HG03064 (cell line): Measurements from ENCODE around the gene DDRGK1.
A peak's percentile ranks its signal among the peaks of the same experiment; 100 is the strongest.
"Not testable (repeated sequence)": the region's sequence is repeated elsewhere in the genome, so short reads cannot be mapped to it uniquely, and the experiment has no call there.

ENCODE experiments used
- ATAC-seq: cut with Tn5 transposase; IDR thresholded peaks from one replicate; pipeline ENCODE4 v1.9.1; 2021; ENCODE audit warnings: low read depth; ENCODE audit not compliant: unreplicated experiment

DDRGK1 gene

GRCh38 chr20:3221398-3222226 lies 17.1 kb upstream of the DDRGK1 start:
- no peak for ATAC-seq

DNA sequence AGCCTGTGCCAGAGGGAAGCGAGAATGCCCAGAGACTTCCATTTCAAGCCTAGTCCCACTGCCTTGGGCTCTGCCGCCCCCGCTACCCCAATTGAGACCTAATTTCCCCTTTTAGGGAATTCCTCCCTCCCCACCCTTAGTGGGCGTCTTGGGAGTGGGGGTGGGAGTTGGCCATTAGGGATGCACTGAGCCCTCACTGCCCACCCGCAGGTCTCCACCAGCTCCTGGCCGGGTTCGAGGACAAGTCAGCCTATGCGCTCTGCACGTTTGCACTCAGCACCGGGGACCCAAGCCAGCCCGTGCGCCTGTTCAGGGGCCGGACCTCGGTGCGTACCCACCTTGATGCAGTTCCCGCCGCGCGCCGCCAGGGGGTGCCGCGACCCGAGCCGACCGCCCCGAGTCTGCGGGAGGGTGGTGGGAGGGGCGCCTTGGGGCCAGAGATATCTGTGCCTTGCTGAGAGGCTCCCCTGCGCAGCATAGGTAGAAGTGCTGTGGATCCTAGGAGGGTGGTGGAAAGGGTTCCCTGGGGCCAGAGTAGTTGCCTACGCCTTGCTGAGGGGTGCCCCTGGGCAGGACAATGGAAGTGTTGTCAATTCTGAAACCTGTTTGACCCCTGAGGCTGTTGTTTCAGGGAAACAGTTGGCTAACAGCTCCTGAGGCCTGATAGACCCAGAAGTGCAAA lies 14.0 kb upstream of the DDRGK1 start:
- no peak for ATAC-seq

GRCh38 chr20:3215359-3215917 lies 11.0 kb upstream of the DDRGK1 start:
- not testable (repeated sequence) for ATAC-seq

DNA sequence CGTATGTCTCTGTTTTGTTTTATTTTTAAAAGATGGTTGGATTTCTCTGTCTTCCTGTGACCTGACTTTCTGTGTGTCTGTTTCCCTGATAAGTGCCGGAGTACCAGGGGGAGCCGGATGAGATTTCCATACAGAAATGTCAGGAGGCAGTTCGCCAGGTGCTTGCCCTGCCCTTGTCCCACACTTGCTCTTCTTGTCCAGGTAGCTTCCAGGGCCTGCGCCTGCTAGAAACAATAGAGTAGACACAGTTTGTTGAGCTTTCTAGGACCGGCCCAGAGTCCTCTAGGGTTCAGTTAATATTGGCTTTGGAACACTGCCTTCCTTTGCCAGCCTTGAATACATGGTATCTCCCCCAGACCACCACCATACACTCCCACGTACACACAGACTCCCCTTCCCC lies 8.7 kb upstream of the DDRGK1 start:
- no peak for ATAC-seq

GRCh38 chr20:3210346-3210745 lies 5.9 kb upstream of the DDRGK1 start:
- ATAC-seq: no peak

GRCh38 chr20:3209946-3210317 lies 5.5 kb upstream of the DDRGK1 start:
- no peak for ATAC-seq

GRCh38 chr20:3209257-3209945 lies 4.9 kb upstream of the DDRGK1 start, which contains the start of gene ITPA:
TSS of gene ITPA (plus strand) at chr20:3209498. CDS start at chr20:3209552, 54 bp downstream.
- ATAC-seq: no peak

GRCh38 chr20:3208786-3209256 lies 4.3 kb upstream of the DDRGK1 start:
- ATAC-seq: no peak

GRCh38 chr20:3203315-3204123 lies 963 bp downstream of the DDRGK1 start:
- ATAC-seq: peak; percentile 13

- no peak for ATAC-seq
Observed at GRCh38 chr20:3202965-3203314, 1.5 kb downstream of the DDRGK1 start.

DNA sequence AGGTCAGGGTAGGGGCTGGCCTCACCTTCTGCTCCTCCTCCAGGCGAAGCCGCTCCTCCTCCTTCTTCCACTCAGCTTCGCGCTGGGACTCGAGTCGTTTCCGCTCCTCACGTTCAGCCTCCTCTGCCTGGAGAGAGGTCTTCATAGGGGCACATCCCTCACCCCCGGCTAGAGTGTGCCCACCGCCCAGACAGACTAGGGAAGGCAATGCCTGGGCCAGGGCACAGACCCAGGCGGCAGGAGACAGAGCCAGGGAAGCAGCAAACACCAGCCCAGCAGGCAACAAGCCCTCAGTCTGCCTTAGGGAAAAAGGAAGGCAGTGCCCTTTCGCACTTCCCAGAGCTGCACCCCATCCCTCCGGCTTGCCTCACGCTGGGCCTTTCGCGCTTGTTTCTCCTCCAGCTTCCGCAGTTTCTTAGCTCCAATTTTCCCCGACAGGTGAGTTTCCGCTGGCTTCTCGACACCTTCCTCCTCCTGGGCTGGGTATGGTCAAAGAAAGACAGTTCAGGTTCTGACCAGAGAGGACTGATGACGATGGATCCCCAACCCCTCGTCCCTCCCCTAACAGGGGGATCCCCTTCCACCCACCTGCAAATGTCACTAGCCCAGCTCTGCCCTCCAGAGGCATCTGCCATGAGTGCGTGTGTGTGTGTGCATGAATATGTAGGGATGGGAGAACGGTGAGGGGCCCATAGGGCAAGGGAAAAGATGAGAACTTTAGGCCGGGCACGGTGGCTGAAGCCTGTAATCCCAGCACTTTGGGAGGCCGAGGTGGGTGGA lies 4.3 kb downstream of the DDRGK1 start:
- no peak for ATAC-seq

DNA sequence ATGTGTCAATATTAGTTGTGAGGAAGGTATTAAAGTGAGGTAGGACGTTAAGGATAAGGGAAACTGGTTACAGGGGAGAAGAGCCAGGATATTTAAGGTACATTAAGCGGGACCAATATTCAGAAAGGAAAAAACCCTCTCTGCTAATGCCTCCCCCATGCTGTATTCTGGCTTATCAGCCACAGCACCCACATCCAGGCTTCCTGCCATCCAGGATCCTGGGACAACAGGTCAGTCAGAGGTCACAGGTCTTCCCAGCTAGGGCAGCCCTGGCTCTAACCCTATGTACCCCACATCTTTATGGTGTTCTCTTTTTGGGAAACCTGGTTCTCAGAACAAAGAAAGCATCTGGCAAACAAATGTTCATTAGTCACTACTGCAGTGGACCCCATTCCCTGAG lies 5.3 kb downstream of the DDRGK1 start:
- no peak for ATAC-seq

- ATAC-seq: no peak
Observed at GRCh38 chr20:3195590-3196237, 8.8 kb downstream of the DDRGK1 start.

- ATAC-seq: no peak
Observed at GRCh38 chr20:3194617-3195280, 9.7 kb downstream of the DDRGK1 start.

GRCh38 chr20:3193806-3194616 lies 10.5 kb downstream of the DDRGK1 start:
- no peak for ATAC-seq

GRCh38 chr20:3192226-3193015 lies 12.1 kb downstream of the DDRGK1 start:
- ATAC-seq: no peak

- ATAC-seq: no peak
Observed at GRCh38 chr20:3190681-3191111, 13.8 kb downstream of the DDRGK1 start.
